Mesothelial cell of epicardium (in vitro differentiated cells): ENCODE results near the gene MAML2. TPM values are rescaled to one million over a fixed set of nuclear protein-coding genes. Genes with fewer than 3 reads are reported as not detected.
A peak's percentile ranks its signal among the peaks of the same experiment; 100 is the strongest.

Experiments
- DNase-seq, 2 experiments: peaks; one replicate each; pipeline ENCODE4 v3.0.0; 2021; ENCODE audit warnings: low spot score in 2 of 2; ENCODE audit not compliant: unreplicated experiment in 2 of 2
- H3K27ac Mint-ChIP-seq: 2 replicates; pipeline ENCODE4 v1.8.0; 2021; ENCODE audit warnings: mixed read lengths
- H3K27me3 Mint-ChIP-seq: 2 replicates; pipeline ENCODE4 v1.8.0; 2021; ENCODE audit warnings: low read depth, mixed read lengths
- H3K36me3 Mint-ChIP-seq: 2 replicates; pipeline ENCODE4 v1.8.0; 2021; ENCODE audit warnings: mixed read lengths
- H3K4me1 Mint-ChIP-seq: 2 replicates; pipeline ENCODE4 v1.8.0; 2021; ENCODE audit warnings: mixed read lengths
- H3K4me3 Mint-ChIP-seq: 2 replicates; pipeline ENCODE4 v1.8.0; 2021; ENCODE audit warnings: mild to moderate bottlenecking, moderate library complexity, mixed read lengths
- H3K9me3 Mint-ChIP-seq: 2 replicates; pipeline ENCODE4 v1.8.0; 2021; ENCODE audit warnings: mixed read lengths
- CTCF ChIP-seq: fragments of 200-600 bp; sonication (generic); IDR thresholded peaks from one replicate; pipeline ENCODE4 v1.5.0; 2021; ENCODE audit warnings: antibody characterized with exemption; ENCODE audit not compliant: unreplicated experiment
- total RNA-seq: library from RNA; stranded (reverse); gene quantifications from 3 replicates; pipeline ENCODE4 v1.2.1, GENCODE V29; 2021

The MAML2 gene
- total RNA-seq, 1 donor from 2014 or later, result 38.3 TPM

DNA sequence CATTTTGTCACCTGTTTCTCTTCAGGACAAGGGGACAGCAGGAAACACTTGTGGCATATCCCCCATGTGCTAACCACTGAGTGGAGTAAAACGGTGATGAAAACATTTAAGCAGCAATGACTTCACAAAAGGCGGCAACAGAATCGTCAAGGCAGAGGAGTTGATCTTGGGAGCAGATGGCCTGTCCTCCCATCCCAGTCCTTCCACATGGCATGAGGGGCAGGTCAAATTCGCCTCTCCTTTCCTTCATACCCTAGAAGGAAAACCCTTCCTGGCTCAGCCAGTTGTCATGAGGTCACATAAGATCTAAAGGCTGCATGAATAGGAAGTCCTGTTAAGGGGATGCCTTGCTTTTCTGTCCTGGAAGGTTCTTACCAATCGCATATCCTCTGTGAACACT lies 169.1 kb downstream of the MAML2 start:
- TF ChIP-seq CTCF, result no peak
- Mint-ChIP-seq H3K36me3 (peaks cover 8% of the 10 kb centered on the region), H3K4me3 (no peak overlapping the region), H3K4me1 (peaks cover 23% of the 10 kb centered on the region), H3K27ac (no peak overlapping the region), H3K27me3 (no peaks in the 10 kb centered on the region), H3K9me3 (no peaks in the 10 kb centered on the region)
- no peak for DNase-seq

DNA sequence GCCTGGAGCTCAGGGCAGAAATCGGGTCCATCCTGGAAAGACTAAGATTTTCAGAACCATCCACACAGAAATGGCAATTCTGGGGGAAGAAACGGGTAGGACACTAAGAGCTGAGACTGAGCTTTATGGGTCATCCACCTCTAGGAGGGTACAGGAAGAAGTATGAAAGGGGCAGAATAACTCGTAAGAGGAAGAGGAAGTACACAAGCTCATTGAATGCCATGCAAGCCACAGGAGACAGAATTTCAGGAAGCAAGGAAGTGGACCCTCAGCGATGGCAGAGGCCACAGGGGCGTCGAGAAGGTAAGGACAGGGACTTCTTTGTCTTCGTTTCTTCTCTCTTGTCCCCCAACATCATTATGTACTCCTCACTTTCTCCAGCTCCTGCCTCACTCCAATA lies 169.6 kb downstream of the MAML2 start:
- Mint-ChIP-seq H3K36me3 (peaks cover 8% of the 10 kb centered on the region), H3K27ac (no peak overlapping the region), H3K4me3 (no peak overlapping the region), H3K9me3 (no peaks in the 10 kb centered on the region), H3K4me1 (peaks cover 23% of the 10 kb centered on the region), H3K27me3 (no peaks in the 10 kb centered on the region)
- DNase-seq, result no peak
- TF ChIP-seq CTCF, result no peak

DNA sequence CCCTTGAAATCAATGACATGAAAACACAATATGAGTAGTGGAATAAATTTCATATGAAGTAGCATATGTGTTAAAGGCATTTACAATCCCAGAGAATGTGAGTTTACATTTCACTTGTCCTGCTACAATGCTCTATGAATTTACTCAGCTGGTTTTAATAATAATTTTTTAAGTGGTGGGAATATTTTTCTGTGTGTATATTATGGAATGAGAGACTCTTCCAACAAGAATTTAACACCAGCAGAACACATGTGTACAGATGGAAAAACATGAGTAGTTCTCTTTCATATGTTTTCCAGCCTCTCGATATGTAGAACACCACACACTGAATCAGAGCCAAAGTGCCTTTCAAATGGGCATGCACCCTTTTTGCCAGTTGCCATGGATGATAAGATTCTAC lies 170.4 kb downstream of the MAML2 start:
- H3K9me3 Mint-ChIP-seq, result no peaks in the 10 kb centered on the region
- no peak for DNase-seq
- H3K27ac Mint-ChIP-seq, result no peak overlapping the region
- H3K36me3 Mint-ChIP-seq, result peaks cover 8% of the 10 kb centered on the region
- no peaks in the 10 kb centered on the region for H3K27me3 Mint-ChIP-seq
- peaks cover 23% of the 10 kb centered on the region for H3K4me1 Mint-ChIP-seq
- H3K4me3 Mint-ChIP-seq, result no peak overlapping the region
- TF ChIP-seq CTCF, result no peak

DNA sequence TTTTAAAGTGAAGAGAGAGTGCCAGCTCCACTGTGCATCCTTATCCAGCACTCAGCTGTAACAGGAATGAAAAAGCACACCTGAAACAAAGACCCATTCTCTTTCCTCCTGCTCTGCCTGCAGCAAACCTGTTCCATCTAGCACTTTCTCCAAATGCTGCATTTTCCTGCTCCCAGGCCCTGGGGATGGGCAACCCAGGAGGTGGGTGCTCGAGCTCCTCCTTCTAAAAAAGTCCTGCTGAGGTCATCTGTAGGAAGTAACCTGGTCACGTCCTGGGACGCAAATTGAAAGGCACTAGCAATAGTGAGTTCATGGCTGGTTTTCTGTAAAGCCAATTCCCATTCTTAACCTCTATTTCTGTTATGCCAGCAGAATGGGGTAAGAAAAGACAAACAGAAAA lies 173.7 kb downstream of the MAML2 start:
- no peaks in the 10 kb centered on the region for H3K27me3 Mint-ChIP-seq
- H3K4me3 Mint-ChIP-seq, result no peak overlapping the region
- H3K4me1 Mint-ChIP-seq, result peaks cover 42% of the 10 kb centered on the region
- peak overlapping the region; percentile 28 for H3K27ac Mint-ChIP-seq
- no peaks in the 10 kb centered on the region for H3K9me3 Mint-ChIP-seq
- DNase-seq, result no peak
- TF ChIP-seq CTCF, result no peak
- peaks cover 8% of the 10 kb centered on the region for H3K36me3 Mint-ChIP-seq

- Mint-ChIP-seq H3K27me3 (no peaks in the 10 kb centered on the region), H3K36me3 (peaks cover 8% of the 10 kb centered on the region), H3K4me3 (no peak overlapping the region), H3K9me3 (no peaks in the 10 kb centered on the region), H3K27ac (peak overlapping the region; percentile 47), H3K4me1 (peaks cover 42% of the 10 kb centered on the region)
- TF ChIP-seq CTCF, result no peak
- DNase-seq, result no peak
Measured at GRCh38 chr11:96168623-96169022, 174.4 kb downstream of the MAML2 start.

DNA sequence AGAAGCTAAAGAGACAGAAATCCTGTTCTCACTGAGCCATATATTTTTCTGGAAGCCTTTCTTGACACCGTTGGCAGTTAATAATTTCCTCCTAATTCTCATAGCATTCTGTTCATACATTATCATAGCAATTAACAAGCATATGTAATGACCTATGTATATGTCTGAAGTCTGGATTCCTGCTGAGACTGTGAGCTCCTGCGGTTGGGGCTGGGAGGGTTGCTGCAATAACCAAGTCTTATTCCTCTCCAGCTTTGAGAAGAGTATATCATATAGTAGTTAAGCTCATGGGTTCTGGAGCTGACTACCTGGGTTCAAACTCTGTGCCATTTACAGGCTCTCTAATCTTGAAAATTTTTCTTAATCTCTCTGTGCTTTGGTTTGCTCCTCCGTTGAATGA lies 175.2 kb downstream of the MAML2 start:
- Mint-ChIP-seq H3K27ac (no peak overlapping the region), H3K36me3 (peaks cover 2% of the 10 kb centered on the region), H3K9me3 (no peaks in the 10 kb centered on the region), H3K4me3 (no peak overlapping the region), H3K4me1 (peaks cover 49% of the 10 kb centered on the region), H3K27me3 (no peaks in the 10 kb centered on the region)
- no peak for DNase-seq
- TF ChIP-seq CTCF, result no peak
